Measurements from ENCODE around the gene STARD7. TPM values are rescaled to one million over a fixed set of nuclear protein-coding genes. Genes with fewer than 3 reads are reported as not detected.

The STARD7 gene
- total and polyA plus RNA-seq, 9 of the 15 experiments (the other 6 are each of a cell fraction or from before 2014, with no cell fraction given) = 90.9 to 196 (median 145) TPM

- ChIA-PET POLR2A (interaction anchor here (0.6 to 1.5 kb wide), 6 partner anchors 9 to 1676 kb away, joined by 3 to 4 read pairs (median 4); partner anchors contain the start of gene STARD7), CTCF (ENCODE audit: low intra/inter-chr PET ratio) (no interaction called here)
- FAIRE-seq = peak; percentile 29
- Histone ChIP-seq H2AFZ (ENCODE audit: low read depth, low read length) (peak overlapping the region; percentile 78), H3K9ac (ENCODE audit: insufficient read depth in 1 of 2, low read depth in 2 of 2, low read length in 2 of 2) (peak overlapping the region in 1 of 2 experiments; percentile 48; a peak in 2 of 4 replicates), H3K4me1 (replicated peaks in 1 of 2; ENCODE audit: control insufficient read depth in 2 of 2, insufficient read depth in 2 of 2, low read length in 2 of 2) (peaks cover 0 to 7% of the 10 kb centered on the region in 2 experiments; a peak in 4 of 5 replicates), H3K4me3 (no peak overlapping the region), H3K4me2 (ENCODE audit: insufficient read depth, low read length) (peak overlapping the region; percentile 49), H3K27ac (ENCODE audit: extremely low read depth, low read depth, low read length) (peak overlapping the region; percentile 78), H3K79me2 (ENCODE audit: control insufficient read depth, insufficient read depth, low read length) (no peaks in the 10 kb centered on the region; the same call in 2 of the 3 replicates), H3K9me1 (ENCODE audit: control insufficient read depth, insufficient read depth, low read length) (no peaks in the 10 kb centered on the region), H3K36me3 (ENCODE audit: control insufficient read depth, insufficient read depth, low read length) (peaks cover 3% of the 10 kb centered on the region; the same call in 1 of the 3 replicates), H3K9me3 (replicated peaks; ENCODE audit: control insufficient read depth, insufficient read depth, low read depth, low read length) (no peaks in the 10 kb centered on the region), H3K27me3 (ENCODE audit: control insufficient read depth in 2 of 2, insufficient read depth in 2 of 2, low read length in 2 of 2) (no peaks in the 10 kb centered on the region), H4K20me1 (replicated peaks; ENCODE audit: control insufficient read depth, insufficient read depth, low read length) (no peaks in the 10 kb centered on the region)
- 4% methylated on average over 3 of the region's 3 CpGs for WGBS (ENCODE audit: insufficient coverage, low coverage, missing lambda C conversion rate)
- intact Hi-C loops (cut with micrococcal nuclease) = no loop called here
- no TSS peak for BruUV-seq (replicated peaks)
- peak in 2 of 4 experiments; percentile 27 to 53 for DNase-seq (ENCODE audit: extremely low read depth in 1 of 4, low spot score in 3 of 4)
- ATAC-seq = peak; percentile 96
- in situ Hi-C loops (cut with MboI) = no loop called here
- no peak for TF ChIP-seq HES1 (IDR thresholded peaks at IDR 0.05; ENCODE audit: low read depth)
- TF ChIP-seq IFI16 (CRISPR knock-in tag; IDR thresholded peaks at IDR 0.05) = no peak
- TF ChIP-seq IRF2 (CRISPR knock-in tag; IDR thresholded peaks at IDR 0.05) = no peak
- no peak for TF ChIP-seq HNRNPH1 (optimal IDR thresholded peaks at IDR 0.05; ENCODE audit: low read depth, low read length)
- no peak for TF ChIP-seq HDAC3 (IDR thresholded peaks at IDR 0.05; ENCODE audit: borderline replicate concordance, partially characterized antibody)
- TF ChIP-seq SPI1 (IDR thresholded peaks at IDR 0.05; ENCODE audit: borderline replicate concordance, low read depth, low read length) = peak; percentile 95
- TF ChIP-seq KAT8 (IDR thresholded peaks at IDR 0.05; ENCODE audit: low read depth) = no peak
- peak; percentile 90; the same call in 1 of the 2 replicates for TF ChIP-seq LEF1 (IDR thresholded peaks at IDR 0.05)
- TF ChIP-seq, protein P1, sequence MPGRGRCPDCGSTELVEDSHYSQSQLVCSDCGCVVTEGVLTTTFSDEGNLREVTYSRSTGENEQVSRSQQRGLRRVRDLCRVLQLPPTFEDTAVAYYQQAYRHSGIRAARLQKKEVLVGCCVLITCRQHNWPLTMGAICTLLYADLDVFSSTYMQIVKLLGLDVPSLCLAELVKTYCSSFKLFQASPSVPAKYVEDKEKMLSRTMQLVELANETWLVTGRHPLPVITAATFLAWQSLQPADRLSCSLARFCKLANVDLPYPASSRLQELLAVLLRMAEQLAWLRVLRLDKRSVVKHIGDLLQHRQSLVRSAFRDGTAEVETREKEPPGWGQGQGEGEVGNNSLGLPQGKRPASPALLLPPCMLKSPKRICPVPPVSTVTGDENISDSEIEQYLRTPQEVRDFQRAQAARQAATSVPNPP (IDR thresholded peaks at IDR 0.05; ENCODE audit: borderline replicate concordance, insufficient read depth, insufficient read length) = no peak
- no peak for TF ChIP-seq CBFB (CRISPR knock-in tag; IDR thresholded peaks at IDR 0.05)
- TF ChIP-seq SMARCB1 (IDR thresholded peaks at IDR 0.05; ENCODE audit: insufficient read length, low read depth) = no peak
- TF ChIP-seq YBX1 (IDR thresholded peaks at IDR 0.05) = no peak
- TF ChIP-seq SP2 (IDR thresholded peaks at IDR 0.05; ENCODE audit: extremely low read depth, low read depth, low read length, poor library complexity, severe bottlenecking) = no peak
- TF ChIP-seq HDAC8 (tag; IDR thresholded peaks at IDR 0.05) = no peak
- TF ChIP-seq DACH1 (IDR thresholded peaks at IDR 0.05; ENCODE audit: partially characterized antibody) = no peak
- TF ChIP-seq ZNF583 (CRISPR knock-in tag; IDR thresholded peaks at IDR 0.05) = peak; percentile 80
- no peak for TF ChIP-seq E2F5 (CRISPR knock-in tag; IDR thresholded peaks at IDR 0.05)
- TF ChIP-seq SAFB2 (IDR thresholded peaks at IDR 0.05; ENCODE audit: borderline replicate concordance, low read depth, low read length, severe bottlenecking) = no peak
- peak; percentile 72; the same call in 1 of the 2 replicates for TF ChIP-seq ATF4 (CRISPR knock-in tag; IDR thresholded peaks at IDR 0.05)
- no peak for TF ChIP-seq RBM34 (IDR thresholded peaks at IDR 0.05; ENCODE audit: borderline replicate concordance, insufficient read depth, low read length)
Measured at GRCh38 chr2:96225016-96225533, 16.4 kb upstream of the STARD7 start.

Measured in K562 (cell line).